Stimulated activated CD8-positive, alpha-beta memory T cell treated with anti-CD3 and anti-CD28 coated beads, Interleukin-4, amount 100 ng/mL, for 24 hours (primary cell): ENCODE data around the gene TGDS.
"Not testable (repeated sequence)": the region's sequence is repeated elsewhere in the genome, so short reads cannot be mapped to it uniquely, and the experiment has no call there.

ENCODE experiments used
- DNase-seq: peaks from one replicate; pipeline ENCODE4 v3.0.0-alpha.2; 2020; ENCODE audit warnings: low read depth

The TGDS gene

GRCh38 chr13:94595950-94596574, at the start of gene TGDS:
TGDS (minus strand) TSS chr13:94596152; CDS start chr13:94596136, 16 bp downstream.
- DNase-seq: peak; percentile 85

GRCh38 chr13:94641409-94641941, 45.5 kb upstream of the TGDS start:
- no peak for DNase-seq

GRCh38 chr13:94640721-94641120, 44.8 kb upstream of the TGDS start:
- no peak for DNase-seq

- DNase-seq: not testable (repeated sequence)
Measured at GRCh38 chr13:94637677-94638076, 41.7 kb upstream of the TGDS start.

- DNase-seq: no peak
Measured at GRCh38 chr13:94636942-94637578, 41.1 kb upstream of the TGDS start.

GRCh38 chr13:94636096-94636495, 40.1 kb upstream of the TGDS start:
- not testable (repeated sequence) for DNase-seq

GRCh38 chr13:94632226-94632980, 36.5 kb upstream of the TGDS start:
- DNase-seq: no peak

GRCh38 chr13:94630858-94631257, 34.9 kb upstream of the TGDS start:
- DNase-seq: no peak

- DNase-seq: no peak
Measured at GRCh38 chr13:94623316-94623715, 27.4 kb upstream of the TGDS start.

- no peak for DNase-seq
Measured at GRCh38 chr13:94622344-94622743, 26.4 kb upstream of the TGDS start.

GRCh38 chr13:94620286-94620896, 24.4 kb upstream of the TGDS start:
- no peak for DNase-seq

GRCh38 chr13:94617389-94618000, 21.5 kb upstream of the TGDS start:
- DNase-seq: no peak

GRCh38 chr13:94613051-94613450, 17.1 kb upstream of the TGDS start:
- DNase-seq: no peak

- DNase-seq: no peak
Measured at GRCh38 chr13:94612050-94612449, 16.1 kb upstream of the TGDS start.

- no peak for DNase-seq
Measured at GRCh38 chr13:94610475-94610874, 14.5 kb upstream of the TGDS start.

GRCh38 chr13:94609196-94609595, 13.2 kb upstream of the TGDS start:
- no peak for DNase-seq

GRCh38 chr13:94608586-94608985, 12.6 kb upstream of the TGDS start:
- DNase-seq: no peak

- DNase-seq: no peak
Measured at GRCh38 chr13:94607939-94608338, 12.0 kb upstream of the TGDS start.

- DNase-seq: no peak
Measured at GRCh38 chr13:94607056-94607455, 11.1 kb upstream of the TGDS start.

- DNase-seq: no peak
Measured at GRCh38 chr13:94602467-94602866, 6.5 kb upstream of the TGDS start.

GRCh38 chr13:94601446-94602431, 5.8 kb upstream of the TGDS start, which contains the start of gene GPR180:
GPR180 (plus strand) TSS chr13:94601857; CDS start chr13:94601928, 71 bp downstream.
- peak; percentile 85 for DNase-seq
